ENCODE results near the gene SOAT2.
"Not testable (repeated sequence)": the region's sequence is repeated elsewhere in the genome, so short reads cannot be mapped to it uniquely, and the experiment has no call there.

The SOAT2 gene

GRCh38 chr12:53112431-53112830, 9.1 kb downstream of the SOAT2 start:
- DNase-seq = not testable (repeated sequence)

DNA sequence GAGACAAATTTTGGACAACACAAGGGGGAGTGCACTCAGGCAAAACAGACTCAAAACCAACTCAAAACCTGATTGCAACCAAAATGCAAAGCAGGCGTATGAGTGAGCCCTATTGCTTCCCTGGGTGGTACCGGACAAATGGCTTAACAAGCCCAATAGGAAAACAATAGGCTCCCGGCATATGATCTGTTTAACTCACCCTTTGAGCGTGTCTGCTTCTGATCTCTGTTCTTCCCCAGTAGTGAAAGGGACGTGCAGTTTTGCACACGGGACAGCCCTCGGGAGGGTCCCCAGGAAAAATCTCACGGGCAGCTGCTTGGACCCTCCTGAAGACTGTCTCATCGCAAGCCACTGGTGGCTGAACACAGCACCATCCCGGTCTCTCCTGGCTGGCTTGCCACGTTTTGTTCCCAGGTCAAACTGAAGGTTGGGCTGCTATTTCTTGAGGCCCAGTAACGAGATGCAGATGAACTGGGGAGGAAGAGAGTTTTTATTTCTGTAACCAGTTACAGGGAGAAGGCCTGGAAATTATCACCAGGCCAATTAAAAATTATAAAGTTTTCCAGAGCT, 9.9 kb downstream of the SOAT2 start:
- DNase-seq = no peak

GRCh38 chr12:53113951-53114350, 10.7 kb downstream of the SOAT2 start:
- DNase-seq = no peak

- DNase-seq = no peak
Measured at GRCh38 chr12:53115112-53115890, 12.0 kb downstream of the SOAT2 start.

DNA sequence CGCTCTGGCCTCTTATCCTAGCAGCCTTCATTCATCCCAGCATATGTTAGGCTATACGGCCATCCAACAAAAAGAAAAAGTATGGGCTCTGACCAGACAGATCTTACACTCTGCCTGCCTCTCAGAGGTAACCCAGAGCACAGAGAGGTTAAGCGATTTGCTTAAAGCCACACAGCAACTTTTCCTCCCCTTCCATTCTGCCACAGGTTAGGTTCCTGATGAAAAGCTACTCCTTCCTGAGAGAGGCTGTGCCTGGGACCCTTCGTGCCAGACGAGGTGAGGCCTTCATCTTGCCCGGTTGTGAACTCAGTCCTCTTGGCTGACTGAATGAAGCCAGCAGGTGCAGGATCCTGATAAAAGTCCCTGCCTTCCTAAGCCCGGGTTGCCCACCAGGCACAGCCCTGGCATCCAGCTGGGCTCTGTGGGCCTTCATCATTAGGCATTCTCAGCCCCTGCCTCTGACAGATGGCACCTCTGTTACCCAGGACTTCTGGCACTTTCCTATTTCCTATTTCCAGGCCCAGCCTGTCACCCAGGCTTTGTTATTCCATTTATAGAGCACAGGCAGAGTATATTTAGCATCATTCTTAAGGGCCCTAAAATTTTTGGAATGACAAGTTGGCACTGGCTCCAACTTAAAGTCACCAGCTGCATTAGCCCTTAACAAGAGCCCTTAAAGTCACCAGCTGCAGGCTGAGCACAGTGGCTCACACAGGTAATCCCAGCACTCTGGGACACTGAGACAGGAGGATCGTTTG, 12.8 kb downstream of the SOAT2 start:
- no peak for DNase-seq

DNA sequence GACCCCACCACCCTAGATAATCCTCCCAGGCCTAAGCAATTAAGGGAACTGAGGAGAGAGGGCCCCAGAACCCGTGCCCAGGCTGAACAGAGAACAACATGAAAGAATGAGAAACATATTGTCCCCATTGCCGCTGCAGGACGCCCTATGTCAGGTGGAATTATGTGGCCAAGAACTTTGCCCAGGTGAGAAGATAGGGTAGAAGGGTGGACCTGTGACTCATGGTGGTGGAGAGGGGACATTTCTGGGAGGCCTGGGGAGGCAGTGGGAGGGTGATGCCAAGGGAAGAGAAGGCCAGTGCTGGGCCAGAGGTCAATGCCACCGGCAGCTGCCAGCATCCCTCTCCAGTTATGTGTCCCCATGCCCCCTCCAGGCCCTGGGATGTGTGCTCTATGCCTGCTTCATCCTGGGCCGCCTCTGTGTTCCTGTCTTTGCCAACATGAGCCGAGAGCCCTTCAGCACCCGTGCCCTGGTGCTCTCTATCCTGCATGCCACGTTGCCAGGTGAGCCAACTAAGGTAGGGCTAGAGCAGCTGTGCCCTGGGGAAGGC, 15.5 kb downstream of the SOAT2 start:
- DNase-seq = no peak

GRCh38 chr12:53120685-53121525, 17.6 kb downstream of the SOAT2 start:
- no peak for DNase-seq

DNA sequence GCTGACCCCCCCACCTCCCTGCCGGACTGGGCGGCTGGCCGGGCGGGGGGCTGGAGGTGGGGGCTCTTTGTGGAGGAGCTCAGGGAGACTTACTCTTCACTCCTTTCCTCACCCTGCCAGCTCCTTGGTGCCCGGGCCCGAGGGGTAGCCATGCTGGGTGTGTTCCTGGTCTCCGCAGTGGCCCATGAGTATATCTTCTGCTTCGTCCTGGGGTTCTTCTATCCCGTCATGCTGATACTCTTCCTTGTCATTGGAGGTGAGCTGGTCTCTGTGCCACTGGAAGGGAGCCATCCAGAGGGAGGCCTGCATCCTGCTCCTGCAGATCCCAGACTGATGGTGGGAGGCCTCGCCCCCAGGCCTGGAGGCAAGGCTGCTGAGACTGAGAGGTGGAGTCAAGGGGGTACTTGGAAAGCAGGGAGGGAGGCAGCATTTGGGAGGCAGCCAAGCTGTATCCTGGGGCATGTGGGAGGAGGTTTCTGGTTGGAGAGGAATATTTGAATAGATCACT, 19.7 kb downstream of the SOAT2 start:
- DNase-seq = peak; percentile 12

DNA sequence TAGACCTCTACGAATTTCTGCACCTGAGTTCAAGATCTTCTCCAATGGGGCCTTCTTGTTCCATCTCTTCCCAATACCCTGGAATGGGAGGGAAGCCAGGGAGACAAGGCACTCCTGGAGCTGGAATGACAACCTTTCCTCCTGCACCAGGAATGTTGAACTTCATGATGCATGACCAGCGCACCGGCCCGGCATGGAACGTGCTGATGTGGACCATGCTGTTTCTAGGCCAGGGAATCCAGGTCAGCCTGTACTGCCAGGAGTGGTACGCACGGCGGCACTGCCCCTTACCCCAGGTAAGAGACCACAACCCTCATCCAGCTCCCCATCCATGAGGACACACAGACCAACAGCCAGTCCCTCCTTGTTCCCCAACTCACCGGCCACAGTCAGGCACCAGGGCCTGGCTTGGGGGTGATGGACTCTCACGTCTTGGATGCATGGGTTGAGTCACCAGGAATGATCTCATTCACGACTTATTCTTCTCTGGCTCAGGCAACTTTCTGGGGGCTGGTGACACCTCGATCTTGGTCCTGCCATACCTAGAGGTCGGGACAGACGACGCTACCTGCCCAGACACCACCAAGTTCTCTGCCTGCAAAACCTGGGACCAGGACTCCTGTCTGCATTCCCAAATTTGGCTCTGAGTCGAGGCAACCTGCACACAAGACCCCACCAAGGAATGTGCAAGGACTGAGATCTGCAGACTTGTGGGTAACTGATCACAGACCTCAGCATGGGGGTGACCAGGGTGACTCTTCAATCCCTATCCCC, 20.5 kb downstream of the SOAT2 start:
- peak; percentile 19 for DNase-seq

GRCh38 chr12:53124352-53124723, 21.1 kb downstream of the SOAT2 start:
- DNase-seq = no peak

DNA sequence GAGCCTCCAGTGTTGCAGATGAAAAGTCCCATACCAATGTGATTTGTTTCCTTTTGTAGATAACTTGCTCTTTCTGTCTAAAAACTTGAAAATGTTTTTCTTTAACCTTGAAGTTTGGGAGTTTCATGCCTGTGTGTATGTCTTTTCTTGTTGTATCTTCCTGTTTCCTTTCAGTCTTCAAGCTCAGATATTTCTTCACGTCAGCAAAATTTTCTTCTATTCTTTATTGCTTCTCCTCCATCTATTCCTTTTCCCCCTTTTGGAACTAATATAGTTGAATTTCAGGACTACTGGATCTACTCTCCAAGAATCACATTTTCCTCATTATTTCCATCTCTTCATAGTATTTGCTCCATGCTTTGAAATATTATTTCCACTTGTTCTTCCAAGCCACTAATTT, 23.9 kb downstream of the SOAT2 start:
- no peak for DNase-seq

- DNase-seq = no peak
Measured at GRCh38 chr12:53128780-53129569, 25.7 kb downstream of the SOAT2 start.

- no peak for DNase-seq
Measured at GRCh38 chr12:53131844-53132243, 28.6 kb downstream of the SOAT2 start.

DNA sequence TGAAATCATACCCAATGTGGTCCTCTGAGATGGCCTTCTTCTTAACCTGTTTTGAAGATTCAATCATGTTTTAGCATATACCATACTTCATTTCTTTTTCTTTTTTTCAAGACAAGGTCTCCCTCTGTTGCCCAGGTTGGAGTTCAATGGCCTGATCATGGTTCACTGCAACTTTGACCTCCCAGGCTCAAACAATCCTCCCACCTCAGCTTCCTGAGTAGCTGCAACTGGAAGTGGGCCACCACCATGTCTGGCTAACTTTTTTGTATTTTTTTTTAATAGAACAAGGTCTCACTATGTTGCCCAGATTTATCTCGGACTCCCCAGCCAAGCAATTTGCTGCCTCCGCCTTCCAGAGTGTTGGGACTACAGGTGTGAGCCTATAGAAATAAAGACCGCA, 30.4 kb downstream of the SOAT2 start:
- no peak for DNase-seq

GRCh38 chr12:53143355-53143754, 40.1 kb downstream of the SOAT2 start:
- no peak for DNase-seq

- no peak for DNase-seq
Measured at GRCh38 chr12:53145383-53146260, 42.3 kb downstream of the SOAT2 start.

GRCh38 chr12:53147181-53147580, 43.9 kb downstream of the SOAT2 start:
- no peak for DNase-seq

GRCh38 chr12:53147653-53148052, 44.4 kb downstream of the SOAT2 start:
- DNase-seq = no peak

- no peak for DNase-seq
Measured at GRCh38 chr12:53151039-53151438, 47.8 kb downstream of the SOAT2 start.

GRCh38 chr12:53152390-53152789, 49.1 kb downstream of the SOAT2 start:
- no peak for DNase-seq

Data from kidney glomerular epithelial cell (primary cell).